ENCODE data around the gene ALX4. TPM values are rescaled to one million over a fixed set of nuclear protein-coding genes. Genes with fewer than 3 reads are reported as not detected.

Gene ALX4
- total RNA-seq, 1 donor from 2014 or later: not detected

DNA sequence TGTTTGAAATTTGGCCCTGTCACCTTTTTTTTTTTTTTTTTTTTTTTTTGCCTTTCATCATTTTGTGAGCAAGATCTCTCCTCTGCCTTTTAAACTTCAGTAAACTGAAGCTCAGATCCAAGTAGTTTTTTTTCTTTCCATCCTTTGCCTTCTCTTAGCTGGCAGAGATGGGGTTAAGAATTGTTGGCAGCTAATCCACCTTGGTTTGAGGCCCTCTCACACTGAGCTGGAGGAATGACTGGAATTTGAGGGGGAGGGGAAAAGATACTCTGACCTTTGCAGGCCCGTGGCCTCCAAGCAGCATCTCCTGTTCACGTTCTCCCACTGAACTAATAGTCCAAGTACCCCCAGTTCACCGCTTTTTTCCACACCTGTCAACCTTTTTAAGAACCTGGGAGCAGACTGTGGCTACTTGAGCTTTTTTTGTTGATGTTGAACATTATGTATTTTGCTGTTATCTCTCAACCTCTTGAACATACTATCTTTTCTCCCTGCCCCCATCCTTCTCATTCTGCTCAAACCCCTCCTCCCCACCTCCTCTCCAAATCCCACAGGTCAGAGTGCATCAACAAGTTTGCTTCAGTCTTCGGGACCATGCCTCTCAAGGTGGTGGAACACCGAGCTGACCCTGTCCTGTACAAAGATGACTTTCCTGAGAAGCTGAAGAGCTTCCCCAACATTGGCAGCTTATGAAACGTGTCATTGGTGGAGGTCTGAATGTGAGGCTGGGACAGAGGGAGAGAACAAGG lies 66.2 kb downstream of the ALX4 start:
- DNase-seq (ENCODE audit: extremely low spot score in 2 of 2): no peak
- Histone ChIP-seq H3K36me3 (peaks cover 0 to 1% of the 10 kb centered on the region in 2 donors), H3K9me3 (no peaks in the 10 kb centered on the region), H3K4me3 (no peak overlapping the region), H3K27me3 (no peaks in the 10 kb centered on the region), H3K27ac (no peak overlapping the region), H3K4me1 (peaks cover 9% of the 10 kb centered on the region)
- intact Hi-C loops (cut with DNase I): no loop called here
- TF ChIP-seq POLR2A (IDR thresholded peaks at IDR 0.05): no peak
- TF ChIP-seq POLR2AphosphoS5 (IDR thresholded peaks at IDR 0.05; ENCODE audit: insufficient read depth in 1 of 2, low read depth in 1 of 2): no peak
- TF ChIP-seq, protein P1, sequence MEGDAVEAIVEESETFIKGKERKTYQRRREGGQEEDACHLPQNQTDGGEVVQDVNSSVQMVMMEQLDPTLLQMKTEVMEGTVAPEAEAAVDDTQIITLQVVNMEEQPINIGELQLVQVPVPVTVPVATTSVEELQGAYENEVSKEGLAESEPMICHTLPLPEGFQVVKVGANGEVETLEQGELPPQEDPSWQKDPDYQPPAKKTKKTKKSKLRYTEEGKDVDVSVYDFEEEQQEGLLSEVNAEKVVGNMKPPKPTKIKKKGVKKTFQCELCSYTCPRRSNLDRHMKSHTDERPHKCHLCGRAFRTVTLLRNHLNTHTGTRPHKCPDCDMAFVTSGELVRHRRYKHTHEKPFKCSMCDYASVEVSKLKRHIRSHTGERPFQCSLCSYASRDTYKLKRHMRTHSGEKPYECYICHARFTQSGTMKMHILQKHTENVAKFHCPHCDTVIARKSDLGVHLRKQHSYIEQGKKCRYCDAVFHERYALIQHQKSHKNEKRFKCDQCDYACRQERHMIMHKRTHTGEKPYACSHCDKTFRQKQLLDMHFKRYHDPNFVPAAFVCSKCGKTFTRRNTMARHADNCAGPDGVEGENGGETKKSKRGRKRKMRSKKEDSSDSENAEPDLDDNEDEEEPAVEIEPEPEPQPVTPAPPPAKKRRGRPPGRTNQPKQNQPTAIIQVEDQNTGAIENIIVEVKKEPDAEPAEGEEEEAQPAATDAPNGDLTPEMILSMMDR (IDR thresholded peaks at IDR 0.05): no peak

DNA sequence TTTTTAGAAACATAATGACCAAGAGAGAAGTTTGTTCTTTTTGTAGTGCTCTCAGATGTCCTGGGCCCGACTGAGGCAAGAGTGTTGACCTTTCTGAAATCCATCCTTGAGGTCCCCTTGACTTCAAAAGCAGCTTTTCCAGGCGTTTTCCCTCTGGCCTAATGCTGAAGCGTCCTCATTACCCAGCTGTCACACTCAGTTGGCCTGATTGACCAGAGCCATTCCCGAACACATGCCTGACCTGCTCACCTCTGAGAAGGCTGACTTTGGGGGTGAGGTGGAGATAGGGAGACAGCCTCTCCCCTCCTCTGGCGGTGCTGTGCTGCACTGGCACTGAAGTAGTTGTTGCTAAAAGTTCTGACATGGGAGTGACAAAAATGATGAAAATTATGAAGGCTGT lies 66.9 kb downstream of the ALX4 start:
- Histone ChIP-seq H3K36me3 (peaks cover 0 to 7% of the 10 kb centered on the region in 2 donors), H3K4me1 (peaks cover 8% of the 10 kb centered on the region), H3K9me3 (no peaks in the 10 kb centered on the region), H3K27me3 (no peaks in the 10 kb centered on the region), H3K4me3 (no peak overlapping the region), H3K27ac (no peak overlapping the region)
- intact Hi-C loops (cut with DNase I): no loop called here
- no peak for TF ChIP-seq POLR2AphosphoS5 (IDR thresholded peaks at IDR 0.05; ENCODE audit: insufficient read depth in 1 of 2, low read depth in 1 of 2)
- TF ChIP-seq, protein P1 (IDR thresholded peaks at IDR 0.05): no peak
- no peak for TF ChIP-seq POLR2A (IDR thresholded peaks at IDR 0.05)
- DNase-seq (ENCODE audit: extremely low spot score in 2 of 2): no peak

DNA sequence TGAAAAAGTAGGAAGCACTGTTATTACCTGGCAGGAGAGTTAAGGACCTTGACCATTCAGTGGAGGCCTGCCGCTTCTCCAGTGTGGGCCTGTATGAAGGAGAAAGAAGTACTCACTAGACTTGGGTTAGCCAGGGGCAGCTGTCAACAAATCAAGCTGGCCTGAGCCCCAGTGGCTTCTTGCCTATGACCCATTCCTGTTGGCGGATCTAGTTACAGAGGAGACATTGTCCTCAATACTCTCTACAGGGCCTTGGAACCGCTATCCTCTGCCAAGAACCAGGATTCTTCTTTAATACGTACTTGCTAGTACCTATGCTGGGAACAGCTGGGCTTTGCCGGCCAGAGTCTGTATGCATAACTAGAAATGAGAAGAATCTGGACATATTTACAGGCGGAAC lies 68.1 kb downstream of the ALX4 start:
- no peaks in the 10 kb centered on the region for H3K9me3 ChIP-seq
- no peak overlapping the region for H3K4me3 ChIP-seq
- TF ChIP-seq POLR2AphosphoS5 (IDR thresholded peaks at IDR 0.05; ENCODE audit: insufficient read depth in 1 of 2, low read depth in 1 of 2) (no peak), POLR2A (IDR thresholded peaks at IDR 0.05) (no peak)
- TF ChIP-seq, protein P1 (IDR thresholded peaks at IDR 0.05): no peak
- no peaks in the 10 kb centered on the region for H3K27me3 ChIP-seq
- DNase-seq (ENCODE audit: extremely low spot score in 2 of 2): no peak
- H3K4me1 ChIP-seq: no peaks in the 10 kb centered on the region
- H3K36me3 ChIP-seq: peaks cover 0 to 7% of the 10 kb centered on the region in 2 donors
- intact Hi-C loops (cut with DNase I): no loop called here
- no peak overlapping the region for H3K27ac ChIP-seq

DNA sequence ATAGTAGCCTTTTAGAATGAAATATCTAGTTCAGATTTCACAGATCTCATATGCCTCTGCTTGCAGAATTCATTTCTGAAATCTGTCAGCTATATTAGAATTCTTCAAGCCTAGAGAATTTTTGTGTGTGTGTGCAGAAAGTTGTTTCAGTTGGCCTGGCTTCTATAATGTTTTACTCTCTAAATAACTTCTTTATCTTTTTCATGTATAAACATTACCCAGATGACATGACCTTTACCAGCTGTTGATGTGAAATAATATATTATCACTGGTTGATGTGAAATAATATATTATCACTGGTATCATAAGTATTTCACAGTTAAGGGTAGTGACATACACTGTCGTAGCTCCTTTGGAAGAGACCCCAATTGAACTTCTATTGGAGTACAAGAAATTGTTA lies 72.8 kb downstream of the ALX4 start:
- H3K27me3 ChIP-seq: no peaks in the 10 kb centered on the region
- no peak overlapping the region for H3K4me3 ChIP-seq
- no peak for TF ChIP-seq POLR2AphosphoS5 (IDR thresholded peaks at IDR 0.05; ENCODE audit: insufficient read depth in 1 of 2, low read depth in 1 of 2)
- peaks cover 0 to 14% of the 10 kb centered on the region in 2 donors for H3K36me3 ChIP-seq
- intact Hi-C loops (cut with DNase I): no loop called here
- no peak for DNase-seq (ENCODE audit: extremely low spot score in 2 of 2)
- H3K9me3 ChIP-seq: no peaks in the 10 kb centered on the region
- no peak overlapping the region for H3K27ac ChIP-seq
- no peaks in the 10 kb centered on the region for H3K4me1 ChIP-seq

DNA sequence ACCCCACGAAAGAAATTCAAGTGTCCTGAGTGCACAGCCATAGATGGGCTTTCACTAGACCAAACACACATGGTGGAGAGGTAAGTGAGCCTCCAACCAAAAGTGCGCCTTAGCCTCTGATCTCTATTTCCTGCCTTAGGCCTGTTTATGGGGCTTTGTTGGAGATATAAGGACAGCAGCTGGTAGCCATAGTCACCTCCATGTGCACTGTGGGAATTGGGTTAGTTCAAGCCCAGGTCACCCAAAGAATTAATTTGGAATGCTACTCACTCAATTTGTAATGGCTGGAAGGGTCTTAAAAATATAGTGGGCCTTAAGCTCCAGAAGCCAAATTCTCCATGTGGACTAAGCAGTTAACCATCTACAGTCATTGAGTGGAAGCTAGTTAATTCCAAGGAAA lies 73.6 kb downstream of the ALX4 start:
- no peak overlapping the region for H3K27ac ChIP-seq
- H3K4me1 ChIP-seq: no peaks in the 10 kb centered on the region
- no peaks in the 10 kb centered on the region for H3K27me3 ChIP-seq
- H3K36me3 ChIP-seq: peaks cover 0 to 14% of the 10 kb centered on the region in 2 donors
- TF ChIP-seq, protein P1 (IDR thresholded peaks at IDR 0.05): no peak
- TF ChIP-seq POLR2AphosphoS5 (IDR thresholded peaks at IDR 0.05; ENCODE audit: insufficient read depth in 1 of 2, low read depth in 1 of 2) (no peak), POLR2A (IDR thresholded peaks at IDR 0.05) (no peak)
- no peak overlapping the region for H3K4me3 ChIP-seq
- intact Hi-C loops (cut with DNase I): no loop called here
- no peaks in the 10 kb centered on the region for H3K9me3 ChIP-seq
- DNase-seq (ENCODE audit: extremely low spot score in 2 of 2): no peak
